ENCODE data around the gene ZDHHC3.

GRCh38 chr3:44903751-44904150 is 72.2 kb downstream of the ZDHHC3 start:
- TF ChIP-seq CTCF (IDR thresholded peaks at IDR 0.05) (no peak), POLR2A (IDR thresholded peaks at IDR 0.05) (no peak)

Data from breast epithelium (tissue), 3 donors.